Type B pancreatic cell (in vitro differentiated cells): ENCODE measurements around the gene GPSM1. TPM values are rescaled to one million over a fixed set of nuclear protein-coding genes. Genes with fewer than 3 reads are reported as not detected.

Experiments
- DNase-seq: peaks from one replicate; pipeline ENCODE4 v3.0.0; 2021; ENCODE audit warnings: mixed read lengths; ENCODE audit not compliant: unreplicated experiment; ENCODE audit errors: extremely low spot score
- H3K27ac Mint-ChIP-seq: 2 replicates; pipeline ENCODE4 v1.8.0; 2021; ENCODE audit warnings: mild to moderate bottlenecking, mixed read lengths
- H3K27me3 Mint-ChIP-seq: 2 replicates; pipeline ENCODE4 v1.8.0; 2021; ENCODE audit warnings: mixed read lengths
- H3K36me3 Mint-ChIP-seq: 2 replicates; pipeline ENCODE4 v1.8.0; 2021; ENCODE audit warnings: mixed read lengths
- H3K4me1 Mint-ChIP-seq: one replicate; pipeline ENCODE4 v1.8.0; 2021; ENCODE audit warnings: mixed read lengths; ENCODE audit not compliant: unreplicated experiment
- H3K4me3 Mint-ChIP-seq: 2 replicates; pipeline ENCODE4 v1.8.0; 2021; ENCODE audit warnings: mild to moderate bottlenecking, mixed read lengths
- H3K9me3 Mint-ChIP-seq: 2 replicates; pipeline ENCODE4 v1.8.0; 2021; ENCODE audit warnings: mixed read lengths
- CTCF ChIP-seq: fragments of 200-600 bp; sonication (generic); conservative IDR thresholded peaks from 2 replicates; pipeline ENCODE4 v1.5.0; 2021; ENCODE audit warnings: antibody characterized with exemption, mild to moderate bottlenecking
- total RNA-seq: library from RNA; stranded (reverse); gene quantifications from 2 replicates; pipeline ENCODE4 v1.2.1, GENCODE V29; 2021; ENCODE audit warnings: low replicate concordance

Gene GPSM1
- total RNA-seq, 1 donor from 2014 or later: 56.2 TPM

- DNase-seq: no peak
- Mint-ChIP-seq H3K27me3 (peaks cover 4% of the 10 kb centered on the region), H3K4me3 (no peak overlapping the region), H3K27ac (no peak overlapping the region), H3K36me3 (no peaks in the 10 kb centered on the region), H3K4me1 (no peaks in the 10 kb centered on the region), H3K9me3 (no peaks in the 10 kb centered on the region)
- no peak for TF ChIP-seq CTCF
Measured at GRCh38 chr9:136300866-136301265, 26.5 kb upstream of the GPSM1 start.

GRCh38 chr9:136302527-136302926 is 24.8 kb upstream of the GPSM1 start:
- no peaks in the 10 kb centered on the region for H3K9me3 Mint-ChIP-seq
- H3K36me3 Mint-ChIP-seq: no peaks in the 10 kb centered on the region
- no peaks in the 10 kb centered on the region for H3K4me1 Mint-ChIP-seq
- no peak overlapping the region for H3K4me3 Mint-ChIP-seq
- no peak overlapping the region for H3K27ac Mint-ChIP-seq
- DNase-seq: no peak
- peaks cover under 1% of the 10 kb centered on the region for H3K27me3 Mint-ChIP-seq
- TF ChIP-seq CTCF: no peak

- no peak for DNase-seq
Measured at GRCh38 chr9:136303066-136303824, 24.1 kb upstream of the GPSM1 start.

GRCh38 chr9:136303825-136304416 is 23.4 kb upstream of the GPSM1 start, which contains the start of gene CCDC187:
CCDC187 (minus strand) TSS chr9:136304094; CDS start chr9:136303830, 264 bp downstream.
- Mint-ChIP-seq H3K4me3 (no peak within 1 kb of the TSS), H3K27ac (no peak within 1 kb of the TSS), H3K4me1 (no peaks in the 10 kb centered on the region), H3K9me3 (no peaks in the 10 kb centered on the region), H3K27me3 (no peaks in the 10 kb centered on the region), H3K36me3 (no peaks in the 10 kb centered on the region)
- no peak for DNase-seq
- TF ChIP-seq CTCF: no peak

More at GRCh38 chr9:136303066-136303824, 24.1 kb upstream of the GPSM1 start:
- Mint-ChIP-seq H3K9me3 (no peaks in the 10 kb centered on the region), H3K36me3 (no peaks in the 10 kb centered on the region), H3K4me1 (no peaks in the 10 kb centered on the region), H3K4me3 (no peak overlapping the region), H3K27me3 (no peaks in the 10 kb centered on the region), H3K27ac (no peak overlapping the region)
- no peak for TF ChIP-seq CTCF

GRCh38 chr9:136304456-136304855 is 22.9 kb upstream of the GPSM1 start:
- Mint-ChIP-seq H3K36me3 (no peaks in the 10 kb centered on the region), H3K4me1 (no peaks in the 10 kb centered on the region), H3K27me3 (no peaks in the 10 kb centered on the region), H3K27ac (no peak overlapping the region), H3K4me3 (no peak overlapping the region), H3K9me3 (no peaks in the 10 kb centered on the region)
- TF ChIP-seq CTCF: no peak
- DNase-seq: no peak
